Measurements from ENCODE around the gene DNLZ.

The DNLZ gene

DNA sequence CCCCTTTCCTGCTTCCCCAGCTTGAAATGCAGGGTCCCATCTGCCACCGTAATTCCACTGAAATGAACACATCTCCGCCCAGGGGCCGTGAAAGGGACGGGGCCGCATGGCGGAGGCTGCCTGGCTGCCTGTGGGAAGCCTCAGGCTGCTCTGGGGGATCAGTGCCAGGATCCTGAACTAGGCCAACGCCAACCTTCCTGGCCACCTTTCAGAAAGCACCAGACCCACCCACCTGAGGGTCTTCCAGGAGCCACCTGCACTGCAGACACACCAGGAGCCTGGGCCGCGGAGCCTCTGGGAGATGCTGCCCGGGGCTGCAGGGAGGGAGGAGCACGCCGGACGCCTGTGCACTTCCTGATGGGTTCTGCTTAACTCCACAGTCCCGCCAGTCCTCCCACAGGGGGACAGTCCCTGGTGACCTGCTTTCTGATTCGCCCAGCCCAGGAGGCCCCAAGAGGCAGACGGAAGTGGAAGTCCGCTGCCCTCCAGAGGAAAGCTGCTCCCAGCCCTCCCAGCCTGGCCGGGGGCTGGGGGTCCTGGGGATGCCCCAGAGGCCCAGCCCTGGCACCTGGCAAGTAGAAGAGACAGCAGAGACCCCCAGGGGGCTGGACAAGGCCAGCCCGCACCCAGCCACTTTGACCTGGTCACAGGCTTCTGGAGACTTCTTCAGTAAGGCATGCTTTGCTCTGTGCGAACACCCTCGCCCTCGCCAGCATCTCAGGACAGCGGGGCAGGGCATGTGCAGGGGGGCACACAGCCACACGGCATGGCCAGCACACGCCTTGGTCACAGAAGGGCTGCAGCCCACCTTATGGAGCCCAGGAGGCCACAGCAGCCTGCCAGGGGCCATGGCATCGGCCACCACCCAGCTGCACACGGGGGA, 10.0 kb upstream of the DNLZ start, which contains the start of gene CARD9:
Gene CARD9, minus strand, starts transcription at position 370 of the 883 bp plus-strand sequence. CDS start 1,591 bp downstream, outside the sequence.
- TF ChIP-seq GATA2 (IDR thresholded peaks at IDR 0.05; ENCODE audit: low read depth, low read length) = no peak
- TF ChIP-seq GATA3 (IDR thresholded peaks at IDR 0.05; ENCODE audit: low read depth, low read length) = no peak

GRCh38 chr9:136372561-136373299, 9.2 kb upstream of the DNLZ start:
- TF ChIP-seq GATA2 (IDR thresholded peaks at IDR 0.05; ENCODE audit: low read depth, low read length) = no peak
- TF ChIP-seq GATA3 (IDR thresholded peaks at IDR 0.05; ENCODE audit: low read depth, low read length) = no peak

GRCh38 chr9:136372006-136372405, 8.5 kb upstream of the DNLZ start:
- no peak for TF ChIP-seq GATA3 (IDR thresholded peaks at IDR 0.05; ENCODE audit: low read depth, low read length)
- TF ChIP-seq GATA2 (IDR thresholded peaks at IDR 0.05; ENCODE audit: low read depth, low read length) = no peak

DNA sequence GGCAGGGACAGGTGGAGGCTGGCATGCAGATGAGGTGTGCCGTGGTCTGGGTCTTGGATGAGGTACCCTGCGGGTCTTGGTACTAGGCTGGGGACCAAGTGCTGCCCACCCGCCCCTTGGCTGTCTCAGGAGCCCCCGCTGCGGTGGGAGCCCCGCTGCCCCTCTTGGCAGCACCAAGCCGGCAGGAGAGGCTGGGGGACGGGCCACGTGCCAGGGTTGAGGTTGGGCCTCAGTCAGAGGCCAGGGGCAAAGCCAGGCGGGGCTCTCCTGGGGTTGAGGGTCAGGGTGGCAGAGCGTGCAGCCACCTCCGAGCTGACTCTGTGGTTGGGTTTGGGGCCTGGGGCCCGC, 8.0 kb upstream of the DNLZ start:
- TF ChIP-seq GATA2 (IDR thresholded peaks at IDR 0.05; ENCODE audit: low read depth, low read length) = no peak
- no peak for TF ChIP-seq GATA3 (IDR thresholded peaks at IDR 0.05; ENCODE audit: low read depth, low read length)

DNA sequence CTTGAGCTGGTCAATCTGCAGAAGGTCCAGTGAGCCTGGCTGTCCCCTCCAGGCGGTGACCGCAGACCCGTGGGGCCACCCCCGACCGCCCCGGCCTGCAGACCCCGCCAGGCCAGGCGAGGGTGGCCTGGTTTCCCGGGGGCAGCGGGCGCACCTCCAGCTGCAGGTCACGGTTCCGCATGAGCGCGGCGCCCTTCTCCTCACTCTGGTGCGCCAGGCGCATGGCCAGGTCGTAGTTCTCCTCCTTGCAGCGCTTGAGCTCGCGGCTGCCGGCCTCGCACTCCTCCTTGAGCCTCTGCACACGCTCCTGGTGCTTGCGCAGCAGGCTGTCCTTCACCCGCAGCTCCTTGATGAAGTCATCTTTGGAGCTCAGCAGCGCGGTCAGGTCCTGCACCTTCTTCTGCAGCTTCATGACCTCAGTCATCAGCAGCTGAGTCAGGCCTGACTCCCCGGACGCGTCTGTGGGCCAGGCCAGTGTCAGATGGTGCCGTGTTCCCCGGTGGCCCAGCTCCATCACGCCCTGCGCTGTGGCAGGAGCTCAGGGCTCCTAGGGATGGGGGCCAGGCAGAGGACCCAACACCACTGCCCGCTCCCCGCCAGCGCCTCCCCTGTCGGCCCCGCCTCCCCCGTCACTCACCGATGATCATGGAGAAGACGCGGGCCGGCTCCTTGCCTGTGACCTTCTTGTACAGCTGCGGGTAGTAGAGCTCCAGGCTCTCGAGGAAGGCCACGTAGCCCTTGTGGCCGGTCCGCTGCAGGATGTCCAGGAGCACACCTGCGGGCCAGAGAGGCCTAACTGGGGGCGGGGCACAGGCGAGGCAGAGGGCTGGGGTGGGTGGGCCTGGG, 7.4 kb upstream of the DNLZ start:
- TF ChIP-seq GATA3 (IDR thresholded peaks at IDR 0.05; ENCODE audit: low read depth, low read length) (no peak), GATA2 (IDR thresholded peaks at IDR 0.05; ENCODE audit: low read depth, low read length) (no peak)

DNA sequence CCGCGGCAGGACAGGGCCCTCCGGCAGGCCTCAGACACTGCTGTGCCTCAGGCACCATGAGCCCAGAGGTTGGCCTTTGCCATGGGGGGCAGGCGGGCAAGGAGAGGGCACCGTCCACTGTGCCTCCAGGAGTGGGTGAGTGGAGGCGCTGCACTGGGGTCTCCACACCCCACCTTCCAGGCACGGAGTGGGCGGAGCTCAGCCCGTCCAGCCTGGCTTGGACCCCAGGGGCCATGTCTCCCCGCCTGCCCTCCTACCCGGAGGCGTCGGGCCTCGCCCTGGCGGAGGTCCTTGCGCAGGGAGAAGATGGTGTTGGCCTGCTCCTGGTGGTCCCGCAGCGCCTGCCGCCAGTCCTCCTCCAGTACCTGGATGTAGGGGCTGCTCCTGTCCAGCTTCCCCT, 6.5 kb upstream of the DNLZ start:
- TF ChIP-seq GATA2 (IDR thresholded peaks at IDR 0.05; ENCODE audit: low read depth, low read length) (no peak), GATA3 (IDR thresholded peaks at IDR 0.05; ENCODE audit: low read depth, low read length) (no peak)

DNA sequence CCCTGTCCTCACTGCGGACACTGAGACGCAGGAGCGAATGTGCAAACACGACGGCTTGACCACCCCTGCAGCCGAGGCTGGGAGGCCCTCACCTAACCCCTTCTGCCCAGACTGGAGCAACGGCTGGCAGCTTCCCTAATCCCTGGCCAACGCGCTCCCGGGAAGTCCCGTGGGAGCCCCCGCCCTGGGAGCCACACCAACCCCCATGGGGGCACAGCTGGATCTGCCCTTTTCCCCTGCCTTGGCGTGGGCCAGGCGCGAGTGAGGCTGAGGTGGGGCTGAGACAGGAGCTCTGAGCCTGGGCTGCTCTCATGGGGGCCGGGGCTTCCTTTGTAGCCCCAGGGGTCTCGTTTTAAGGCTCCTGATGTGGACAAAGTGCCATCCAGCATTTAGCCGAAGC, 4.6 kb upstream of the DNLZ start:
- TF ChIP-seq GATA2 (IDR thresholded peaks at IDR 0.05; ENCODE audit: low read depth, low read length) = no peak
- TF ChIP-seq GATA3 (IDR thresholded peaks at IDR 0.05; ENCODE audit: low read depth, low read length) = no peak

GRCh38 chr9:136367296-136368145, 4.0 kb upstream of the DNLZ start:
- TF ChIP-seq GATA3 (IDR thresholded peaks at IDR 0.05; ENCODE audit: low read depth, low read length) (no peak), GATA2 (IDR thresholded peaks at IDR 0.05; ENCODE audit: low read depth, low read length) (no peak)

- TF ChIP-seq GATA2 (IDR thresholded peaks at IDR 0.05; ENCODE audit: low read depth, low read length) (no peak), GATA3 (IDR thresholded peaks at IDR 0.05; ENCODE audit: low read depth, low read length) (no peak)
These were observed 3.3 kb upstream of the DNLZ start for GRCh38 chr9:136366826-136367225.

GRCh38 chr9:136365775-136366222, 2.3 kb upstream of the DNLZ start:
- TF ChIP-seq GATA3 (IDR thresholded peaks at IDR 0.05; ENCODE audit: low read depth, low read length) (no peak), GATA2 (IDR thresholded peaks at IDR 0.05; ENCODE audit: low read depth, low read length) (no peak)

DNA sequence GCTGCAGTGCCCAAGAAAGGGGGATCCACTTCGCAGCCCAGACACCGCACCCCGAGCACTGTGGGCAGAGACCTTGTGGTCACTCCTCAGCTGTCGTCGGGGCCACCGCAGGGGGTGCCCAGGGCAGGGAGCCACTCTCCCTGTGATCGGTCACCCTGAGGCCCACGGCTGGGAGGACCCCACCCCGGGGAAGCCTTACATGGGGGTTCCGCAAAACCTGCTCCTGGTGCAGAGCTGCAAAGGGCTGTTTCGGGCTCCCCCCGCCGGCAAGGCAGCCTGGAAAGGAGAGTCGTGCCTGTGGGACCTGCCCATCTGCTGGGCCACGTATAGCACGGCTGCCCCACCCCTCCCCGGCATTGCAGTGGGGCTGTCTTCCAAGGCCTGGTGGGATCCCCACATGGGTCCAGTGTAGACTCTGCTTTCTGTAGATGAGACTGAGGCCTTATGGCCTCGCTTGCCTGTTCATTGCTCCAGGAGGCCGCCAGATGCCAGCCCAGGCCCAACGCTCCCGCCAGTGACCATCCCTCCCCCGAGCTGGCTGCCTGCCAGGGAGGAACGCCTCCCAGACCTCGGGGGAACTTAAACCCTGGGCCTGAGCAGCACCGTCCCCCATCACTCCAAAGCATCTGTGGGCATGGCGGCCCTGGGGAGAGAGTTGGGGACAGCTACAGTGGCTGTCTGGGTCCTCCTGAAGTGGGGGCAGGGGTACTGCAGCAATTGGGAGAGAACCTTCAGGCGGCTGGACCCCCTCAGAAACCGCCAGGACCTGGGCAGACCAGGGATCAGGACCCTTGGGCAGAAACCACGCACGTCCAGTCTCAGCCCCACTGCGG, 1.6 kb upstream of the DNLZ start:
- no peak for TF ChIP-seq GATA3 (IDR thresholded peaks at IDR 0.05; ENCODE audit: low read depth, low read length)
- TF ChIP-seq GATA2 (IDR thresholded peaks at IDR 0.05; ENCODE audit: low read depth, low read length) = no peak

All from SH-SY5Y (cell line).